ENCODE measurements around the gene PLEKHA8.

DNA sequence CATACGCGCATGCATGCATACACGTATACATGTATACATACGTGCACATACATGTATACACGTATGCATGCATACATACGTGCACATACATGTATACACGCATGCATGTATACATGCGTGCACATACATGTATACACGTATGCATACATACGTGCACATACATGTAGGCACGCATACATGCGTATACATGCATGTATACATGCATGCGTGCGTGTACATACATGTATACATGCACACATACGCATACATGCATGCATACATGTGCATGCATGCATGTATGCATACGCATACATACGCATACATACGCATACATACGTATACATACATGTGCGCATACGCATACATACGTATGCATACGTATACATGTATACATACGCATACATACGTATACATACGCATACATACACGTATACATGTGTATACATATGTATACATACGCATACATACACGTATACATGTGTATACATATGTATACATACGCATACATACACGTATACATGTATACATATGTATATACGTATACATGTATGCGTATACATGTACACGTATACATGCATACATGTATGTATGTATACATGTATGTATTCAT, 87.6 kb downstream of the PLEKHA8 start:
- TF ChIP-seq POLR2A (IDR thresholded peaks at IDR 0.05) (no peak), CTCF (IDR thresholded peaks at IDR 0.05) (no peak)
